HEK293 (cell line): ENCODE measurements around the gene SYNDIG1.

Source experiments
- ZBTB1 ChIP-seq: fragments of 450-650 bp; formaldehyde crosslinking; IDR thresholded peaks from 2 replicates; pipeline ENCODE4 v1.5.1; 2016; ENCODE audit warnings: missing biosample characterization, missing genetic modification characterization
- ZNF114 ChIP-seq: fragments of 450-650 bp; formaldehyde crosslinking; IDR thresholded peaks from 2 replicates; pipeline ENCODE4 v1.5.0; 2017; ENCODE audit warnings: missing biosample characterization, missing genetic modification characterization
- TF ChIP-seq, protein P1 (sequence below): fragments of 450-650 bp; formaldehyde crosslinking; IDR thresholded peaks from 2 replicates; pipeline ENCODE4 v1.5.1; 2016; ENCODE audit warnings: missing biosample characterization, missing genetic modification characterization

DNA sequence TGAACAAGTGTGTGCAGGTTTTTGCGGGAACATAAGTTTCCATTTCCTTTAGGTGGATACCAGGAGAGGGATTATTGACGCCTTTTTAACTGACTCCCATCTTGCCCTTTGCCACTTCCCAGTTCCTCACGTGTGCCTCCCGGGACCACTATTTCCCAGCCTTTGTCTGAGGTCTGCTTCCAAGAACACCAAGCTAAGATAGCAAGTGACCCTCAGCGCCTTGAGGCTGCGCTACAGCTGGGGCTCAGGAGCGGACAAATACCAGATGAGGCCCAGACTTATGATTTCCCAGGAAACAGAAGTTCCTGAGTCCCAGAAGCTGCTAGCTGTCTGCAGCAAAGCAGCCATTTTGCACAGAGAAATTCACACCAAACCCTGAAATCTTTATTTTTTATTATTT, 216.7 kb downstream of the SYNDIG1 start:
- no peak for TF ChIP-seq ZNF114 (tag by site-specific recombination)
- TF ChIP-seq, protein P1, sequence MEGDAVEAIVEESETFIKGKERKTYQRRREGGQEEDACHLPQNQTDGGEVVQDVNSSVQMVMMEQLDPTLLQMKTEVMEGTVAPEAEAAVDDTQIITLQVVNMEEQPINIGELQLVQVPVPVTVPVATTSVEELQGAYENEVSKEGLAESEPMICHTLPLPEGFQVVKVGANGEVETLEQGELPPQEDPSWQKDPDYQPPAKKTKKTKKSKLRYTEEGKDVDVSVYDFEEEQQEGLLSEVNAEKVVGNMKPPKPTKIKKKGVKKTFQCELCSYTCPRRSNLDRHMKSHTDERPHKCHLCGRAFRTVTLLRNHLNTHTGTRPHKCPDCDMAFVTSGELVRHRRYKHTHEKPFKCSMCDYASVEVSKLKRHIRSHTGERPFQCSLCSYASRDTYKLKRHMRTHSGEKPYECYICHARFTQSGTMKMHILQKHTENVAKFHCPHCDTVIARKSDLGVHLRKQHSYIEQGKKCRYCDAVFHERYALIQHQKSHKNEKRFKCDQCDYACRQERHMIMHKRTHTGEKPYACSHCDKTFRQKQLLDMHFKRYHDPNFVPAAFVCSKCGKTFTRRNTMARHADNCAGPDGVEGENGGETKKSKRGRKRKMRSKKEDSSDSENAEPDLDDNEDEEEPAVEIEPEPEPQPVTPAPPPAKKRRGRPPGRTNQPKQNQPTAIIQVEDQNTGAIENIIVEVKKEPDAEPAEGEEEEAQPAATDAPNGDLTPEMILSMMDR (tag by site-specific recombination): no peak
- TF ChIP-seq ZBTB1 (tag by site-specific recombination): no peak
